22Rv1 (cell line): ENCODE results near the gene R3HDML.

Experiments used
- ZFX ChIP-seq: fragments of 450-650 bp; IDR thresholded peaks from 2 replicates; pipeline ENCODE4 v1.6.1; 2017; ENCODE audit warnings: antibody characterized with exemption, borderline replicate concordance
- TF ChIP-seq, protein P1 (sequence below): fragments of 450-650 bp; IDR thresholded peaks from 2 replicates; pipeline ENCODE4 v1.5.1; 2017; ENCODE audit warnings: mild to moderate bottlenecking

- TF ChIP-seq, protein P1, sequence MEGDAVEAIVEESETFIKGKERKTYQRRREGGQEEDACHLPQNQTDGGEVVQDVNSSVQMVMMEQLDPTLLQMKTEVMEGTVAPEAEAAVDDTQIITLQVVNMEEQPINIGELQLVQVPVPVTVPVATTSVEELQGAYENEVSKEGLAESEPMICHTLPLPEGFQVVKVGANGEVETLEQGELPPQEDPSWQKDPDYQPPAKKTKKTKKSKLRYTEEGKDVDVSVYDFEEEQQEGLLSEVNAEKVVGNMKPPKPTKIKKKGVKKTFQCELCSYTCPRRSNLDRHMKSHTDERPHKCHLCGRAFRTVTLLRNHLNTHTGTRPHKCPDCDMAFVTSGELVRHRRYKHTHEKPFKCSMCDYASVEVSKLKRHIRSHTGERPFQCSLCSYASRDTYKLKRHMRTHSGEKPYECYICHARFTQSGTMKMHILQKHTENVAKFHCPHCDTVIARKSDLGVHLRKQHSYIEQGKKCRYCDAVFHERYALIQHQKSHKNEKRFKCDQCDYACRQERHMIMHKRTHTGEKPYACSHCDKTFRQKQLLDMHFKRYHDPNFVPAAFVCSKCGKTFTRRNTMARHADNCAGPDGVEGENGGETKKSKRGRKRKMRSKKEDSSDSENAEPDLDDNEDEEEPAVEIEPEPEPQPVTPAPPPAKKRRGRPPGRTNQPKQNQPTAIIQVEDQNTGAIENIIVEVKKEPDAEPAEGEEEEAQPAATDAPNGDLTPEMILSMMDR = no peak
- no peak for TF ChIP-seq ZFX
Observed at GRCh38 chr20:44336086-44336485, 757 bp upstream of the R3HDML start.
